Lower lobe of right lung (tissue), 2 donors: Measurements from ENCODE around the gene FAM53B. TPM values are rescaled to one million over a fixed set of nuclear protein-coding genes. Genes with fewer than 3 reads are reported as not detected.

Experiments
- ATAC-seq, 2 donors: fragments of 200-7000 bp; cut with Tn5 transposase; one replicate each; pipeline ENCODE4 v1.9.1; 2020 to 2022; ENCODE audit warnings: mild to moderate bottlenecking in 2 of 2, moderate library complexity in 2 of 2
- DNase-seq: peaks from one replicate; pipeline ENCODE4 v3.0.0-alpha.2; 2020
- H3K27ac ChIP-seq: fragments of 200-600 bp; one replicate; pipeline ENCODE4 v1.8.0; 2022
- H3K27me3 ChIP-seq: fragments of 200-600 bp; one replicate; pipeline ENCODE4 v1.8.0; 2022; ENCODE audit warnings: low read depth
- H3K36me3 ChIP-seq: fragments of 200-600 bp; one replicate; pipeline ENCODE4 v1.8.0; 2022; ENCODE audit warnings: mild to moderate bottlenecking
- H3K4me1 ChIP-seq: fragments of 200-600 bp; one replicate; pipeline ENCODE4 v1.8.0; 2022
- H3K4me3 ChIP-seq: fragments of 200-600 bp; one replicate; pipeline ENCODE4 v1.8.0; 2022; ENCODE audit warnings: mild to moderate bottlenecking
- H3K9me3 ChIP-seq: fragments of 200-600 bp; one replicate; pipeline ENCODE4 v1.8.0; 2022
- CTCF ChIP-seq: fragments of 200-600 bp; IDR thresholded peaks from one replicate; pipeline ENCODE4 v1.8.0; 2022; ENCODE audit warnings: antibody characterized with exemption, mild to moderate bottlenecking
- intact Hi-C: fragments of 100-400 bp; cut with DNase I; formaldehyde crosslinking; loops from one replicate; pipeline ENCODE4 v1.11.0; 2022
- total RNA-seq: library from RNA; stranded (reverse); fragmentation: NEBNext Ultra II Directional; extraction: Animal tissue kit (Norgen Biotek cat#: 25700); gene quantifications from one replicate; pipeline ENCODE4 v1.2.1, GENCODE V29; 2021
- donor health status: DM: no; HTN: yes; CAD: no; lungs with severe emphysema.

The FAM53B gene
- total RNA-seq, 1 donor from 2014 or later, result 40.7 TPM

- no peak for TF ChIP-seq CTCF
- Histone ChIP-seq H3K9me3 (no peaks in the 10 kb centered on the region), H3K4me1 (peaks cover 78% of the 10 kb centered on the region), H3K36me3 (no peaks in the 10 kb centered on the region), H3K4me3 (no peak overlapping the region), H3K27me3 (no peaks in the 10 kb centered on the region), H3K27ac (no peak overlapping the region)
- ATAC-seq, result no peak
- intact Hi-C loops, result no loop called here
- DNase-seq, result no peak
These were observed 115.5 kb downstream of the FAM53B start for GRCh38 chr10:124628676-124629021.

- no peaks in the 10 kb centered on the region for H3K9me3 ChIP-seq
- H3K27me3 ChIP-seq, result no peaks in the 10 kb centered on the region
- ATAC-seq (no peak), DNase-seq (no peak)
- TF ChIP-seq CTCF, result no peak
- intact Hi-C loops, result no loop called here
- H3K4me3 ChIP-seq, result no peak overlapping the region
- H3K4me1 ChIP-seq, result peaks cover 74% of the 10 kb centered on the region
- peak overlapping the region; percentile 25 for H3K27ac ChIP-seq
- H3K36me3 ChIP-seq, result peaks cover 4% of the 10 kb centered on the region
These were observed 116.1 kb downstream of the FAM53B start for GRCh38 chr10:124627866-124628675.

- Histone ChIP-seq H3K27ac (peak overlapping the region; percentile 32), H3K4me3 (no peak overlapping the region), H3K4me1 (peaks cover 63% of the 10 kb centered on the region), H3K9me3 (no peaks in the 10 kb centered on the region), H3K27me3 (no peaks in the 10 kb centered on the region), H3K36me3 (peaks cover 16% of the 10 kb centered on the region)
- DNase-seq (peak; percentile 75), ATAC-seq (peak; percentile 35 to 58)
- intact Hi-C loops, result no loop called here
- no peak for TF ChIP-seq CTCF
These were observed 117.3 kb downstream of the FAM53B start for GRCh38 chr10:124626759-124627380.

- H3K9me3 ChIP-seq, result no peaks in the 10 kb centered on the region
- no peak overlapping the region for H3K27ac ChIP-seq
- DNase-seq, result no peak
- no peak for ATAC-seq
- intact Hi-C loops, result no loop called here
- H3K4me3 ChIP-seq, result no peak overlapping the region
- H3K27me3 ChIP-seq, result no peaks in the 10 kb centered on the region
- H3K4me1 ChIP-seq, result peaks cover 52% of the 10 kb centered on the region
- no peak for TF ChIP-seq CTCF
- peaks cover 24% of the 10 kb centered on the region for H3K36me3 ChIP-seq
These were observed 118.3 kb downstream of the FAM53B start for GRCh38 chr10:124625831-124626238.

- no peak for ATAC-seq
- intact Hi-C loops, result no loop called here
- H3K27ac ChIP-seq, result no peak overlapping the region
These were observed 119.3 kb downstream of the FAM53B start for GRCh38 chr10:124624895-124625294.

More at GRCh38 chr10:124624895-124625294, 119.3 kb downstream of the FAM53B start:
- DNase-seq, result no peak
- H3K27me3 ChIP-seq, result no peaks in the 10 kb centered on the region
- peaks cover 48% of the 10 kb centered on the region for H3K4me1 ChIP-seq
- H3K4me3 ChIP-seq, result no peak overlapping the region
- peaks cover 24% of the 10 kb centered on the region for H3K36me3 ChIP-seq
- no peak for TF ChIP-seq CTCF
- no peaks in the 10 kb centered on the region for H3K9me3 ChIP-seq
